Measurements from ENCODE around the gene CCDC50. TPM values are rescaled to one million over a fixed set of nuclear protein-coding genes. Genes with fewer than 3 reads are reported as not detected.

CCDC50 gene
- total RNA-seq, 5 donors from 2014 or later (not counting 1 experiment from before 2014, with no cell fraction given), result 4.0 to 9.7 (median 9.7) TPM

DNA sequence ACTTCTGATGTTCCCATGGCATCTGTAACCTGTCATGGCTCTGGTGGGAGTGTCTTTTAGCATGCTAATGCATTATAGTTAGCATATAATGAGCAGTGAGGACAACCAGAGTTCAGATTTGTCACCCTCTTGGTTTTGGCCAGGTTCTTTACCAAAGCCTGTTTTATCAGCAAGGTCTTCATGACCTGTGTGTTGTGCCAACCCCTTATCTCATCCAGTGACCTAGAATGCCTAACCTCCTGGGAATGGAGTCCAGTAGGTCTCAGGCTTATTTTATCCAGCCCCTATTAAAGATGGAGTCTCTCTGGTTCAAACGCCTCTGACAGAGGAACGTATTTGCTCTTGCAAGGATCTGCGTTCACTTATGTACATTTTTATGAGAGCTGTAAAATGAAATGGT is 61.4 kb downstream of the CCDC50 start:
- no peak overlapping the region for H3K4me3 ChIP-seq (ENCODE audit: control insufficient read depth in 1 of 2, extremely low read depth in 1 of 2, low read length in 1 of 2)
- H3K27ac ChIP-seq (ENCODE audit: low read length), result no peak overlapping the region
- ChIA-PET POLR2A (no interaction called here), CTCF (no interaction called here)
- Mint-ChIP-seq H3K27me3 (no peaks in the 10 kb centered on the region), H3K4me1 (no peaks in the 10 kb centered on the region), H3K36me3 (no peaks in the 10 kb centered on the region), H3K9me3 (no peaks in the 10 kb centered on the region), H3K4me3 (no peak overlapping the region), H3K27ac (no peak overlapping the region)
- H3K9me3 ChIP-seq, result no peaks in the 10 kb centered on the region
- H3K27me3 ChIP-seq (replicated peaks in 1 of 2; ENCODE audit: control insufficient read depth in 2 of 2, extremely low read depth in 1 of 2, insufficient read depth in 2 of 2, low read length in 1 of 2), result no peaks in the 10 kb centered on the region
- DNase-seq (no peak), ATAC-seq (replicated peaks in 1 of 4) (no peak)
- no CpG with 5 or more reads among the region's 3 CpGs for WGBS (ENCODE audit: insufficient coverage)
- H3K36me3 ChIP-seq (ENCODE audit: control insufficient read depth in 2 of 2, extremely low read depth in 1 of 2, insufficient read depth in 1 of 2, low read length in 1 of 2), result no peaks in the 10 kb centered on the region
- H3K4me1 ChIP-seq (ENCODE audit: control insufficient read depth in 1 of 2, extremely low read depth in 1 of 2, insufficient read depth in 2 of 2, low read length in 2 of 2), result no peaks in the 10 kb centered on the region

- Histone ChIP-seq H3K4me1 (ENCODE audit: control insufficient read depth in 1 of 2, extremely low read depth in 1 of 2, insufficient read depth in 2 of 2, low read length in 2 of 2) (no peaks in the 10 kb centered on the region), H3K27me3 (replicated peaks in 1 of 2; ENCODE audit: control insufficient read depth in 2 of 2, extremely low read depth in 1 of 2, insufficient read depth in 2 of 2, low read length in 1 of 2) (no peaks in the 10 kb centered on the region), H3K9me3 (no peaks in the 10 kb centered on the region), H3K36me3 (ENCODE audit: control insufficient read depth in 2 of 2, extremely low read depth in 1 of 2, insufficient read depth in 1 of 2, low read length in 1 of 2) (no peaks in the 10 kb centered on the region), H3K4me3 (ENCODE audit: control insufficient read depth in 1 of 2, extremely low read depth in 1 of 2, low read length in 1 of 2) (no peak overlapping the region), H3K27ac (ENCODE audit: low read length) (no peak overlapping the region)
- WGBS (ENCODE audit: insufficient coverage), result no CpG with 5 or more reads among the region's 2 CpGs
- Mint-ChIP-seq H3K4me1 (no peaks in the 10 kb centered on the region), H3K9me3 (no peaks in the 10 kb centered on the region), H3K36me3 (no peaks in the 10 kb centered on the region), H3K4me3 (no peak overlapping the region), H3K27me3 (no peaks in the 10 kb centered on the region), H3K27ac (no peak overlapping the region)
- ATAC-seq (replicated peaks in 1 of 4), result no peak
- POLR2A ChIA-PET, result no interaction called here
- CTCF ChIA-PET, result no interaction called here
- DNase-seq, result no peak
These were observed 62.9 kb downstream of the CCDC50 start for GRCh38 chr3:191391861-191392808.

DNA sequence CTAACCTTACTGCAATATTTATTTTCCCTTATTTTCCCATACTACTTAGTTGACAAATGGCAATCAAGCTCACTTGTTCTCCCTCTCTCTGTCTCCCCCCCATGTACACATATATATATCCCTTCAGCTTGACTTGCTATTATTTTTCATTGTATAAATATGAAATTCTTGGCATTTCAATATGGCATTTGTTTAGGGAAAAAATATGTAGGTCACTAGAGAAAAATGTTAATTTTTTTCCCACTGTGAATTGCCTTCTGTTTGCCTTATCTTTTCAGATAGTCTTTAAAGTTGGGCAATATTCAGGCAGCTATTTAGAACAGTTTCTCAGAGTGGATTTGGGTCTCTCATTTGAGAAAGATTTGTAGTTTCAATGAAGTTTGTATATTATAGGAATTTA is 64.0 kb downstream of the CCDC50 start:
- Histone ChIP-seq H3K4me1 (ENCODE audit: control insufficient read depth in 1 of 2, extremely low read depth in 1 of 2, insufficient read depth in 2 of 2, low read length in 2 of 2) (no peaks in the 10 kb centered on the region), H3K9me3 (no peaks in the 10 kb centered on the region), H3K27ac (ENCODE audit: low read length) (no peak overlapping the region), H3K4me3 (ENCODE audit: control insufficient read depth in 1 of 2, extremely low read depth in 1 of 2, low read length in 1 of 2) (no peak overlapping the region), H3K27me3 (replicated peaks in 1 of 2; ENCODE audit: control insufficient read depth in 2 of 2, extremely low read depth in 1 of 2, insufficient read depth in 2 of 2, low read length in 1 of 2) (no peaks in the 10 kb centered on the region), H3K36me3 (ENCODE audit: control insufficient read depth in 2 of 2, extremely low read depth in 1 of 2, insufficient read depth in 1 of 2, low read length in 1 of 2) (no peaks in the 10 kb centered on the region)
- DNase-seq (no peak), ATAC-seq (replicated peaks in 1 of 4) (no peak)
- Mint-ChIP-seq H3K27me3 (no peaks in the 10 kb centered on the region), H3K27ac (no peak overlapping the region), H3K4me1 (no peaks in the 10 kb centered on the region), H3K36me3 (no peaks in the 10 kb centered on the region), H3K9me3 (no peaks in the 10 kb centered on the region), H3K4me3 (no peak overlapping the region)
- POLR2A ChIA-PET, result no interaction called here
- CTCF ChIA-PET, result no interaction called here

GRCh38 chr3:191397771-191398170 is 68.6 kb downstream of the CCDC50 start:
- Histone ChIP-seq H3K4me1 (ENCODE audit: control insufficient read depth in 1 of 2, extremely low read depth in 1 of 2, insufficient read depth in 2 of 2, low read length in 2 of 2) (no peaks in the 10 kb centered on the region), H3K9me3 (no peaks in the 10 kb centered on the region), H3K4me3 (ENCODE audit: control insufficient read depth in 1 of 2, extremely low read depth in 1 of 2, low read length in 1 of 2) (no peak overlapping the region), H3K27me3 (replicated peaks in 1 of 2; ENCODE audit: control insufficient read depth in 2 of 2, extremely low read depth in 1 of 2, insufficient read depth in 2 of 2, low read length in 1 of 2) (no peaks in the 10 kb centered on the region), H3K27ac (ENCODE audit: low read length) (no peak overlapping the region), H3K36me3 (ENCODE audit: control insufficient read depth in 2 of 2, extremely low read depth in 1 of 2, insufficient read depth in 1 of 2, low read length in 1 of 2) (no peaks in the 10 kb centered on the region)
- CTCF ChIA-PET, result no interaction called here
- H3K27ac Mint-ChIP-seq, result no peak overlapping the region
- H3K9me3 Mint-ChIP-seq, result no peaks in the 10 kb centered on the region
- H3K27me3 Mint-ChIP-seq, result no peaks in the 10 kb centered on the region
- no peak overlapping the region for H3K4me3 Mint-ChIP-seq
- POLR2A ChIA-PET, result no interaction called here
- 20% methylated on average over 1 of the region's 3 CpGs for WGBS (ENCODE audit: insufficient coverage)
- no peak for ATAC-seq (replicated peaks in 1 of 4)
- H3K36me3 Mint-ChIP-seq, result no peaks in the 10 kb centered on the region
- no peaks in the 10 kb centered on the region for H3K4me1 Mint-ChIP-seq
- no peak for DNase-seq

DNA sequence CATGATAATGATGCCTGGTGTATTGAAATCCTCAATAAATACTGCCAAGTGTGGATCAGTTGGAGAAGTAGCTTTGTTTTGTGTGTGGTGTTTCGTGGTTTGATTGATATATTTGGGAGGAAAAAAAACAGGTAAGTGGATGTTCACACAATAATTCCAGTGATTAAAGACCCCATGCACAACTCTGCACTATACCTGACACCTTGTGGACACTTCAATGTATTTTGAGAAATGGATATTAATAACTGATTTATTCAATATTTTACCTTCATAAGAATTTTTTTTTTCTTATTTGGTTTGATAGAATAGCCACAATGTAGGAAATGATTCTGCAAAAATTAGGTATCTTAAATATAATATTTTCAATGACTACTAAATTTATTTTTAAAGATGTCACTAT is 69.4 kb downstream of the CCDC50 start:
- Histone ChIP-seq H3K27me3 (replicated peaks in 1 of 2; ENCODE audit: control insufficient read depth in 2 of 2, extremely low read depth in 1 of 2, insufficient read depth in 2 of 2, low read length in 1 of 2) (no peaks in the 10 kb centered on the region), H3K4me1 (ENCODE audit: control insufficient read depth in 1 of 2, extremely low read depth in 1 of 2, insufficient read depth in 2 of 2, low read length in 2 of 2) (no peaks in the 10 kb centered on the region), H3K4me3 (ENCODE audit: control insufficient read depth in 1 of 2, extremely low read depth in 1 of 2, low read length in 1 of 2) (no peak overlapping the region), H3K9me3 (no peaks in the 10 kb centered on the region), H3K36me3 (ENCODE audit: control insufficient read depth in 2 of 2, extremely low read depth in 1 of 2, insufficient read depth in 1 of 2, low read length in 1 of 2) (no peaks in the 10 kb centered on the region), H3K27ac (ENCODE audit: low read length) (no peak overlapping the region)
- no peak for DNase-seq
- WGBS (ENCODE audit: insufficient coverage), result no CpG with 5 or more reads among the region's 1 CpG
- H3K27me3 Mint-ChIP-seq, result no peaks in the 10 kb centered on the region
- no peak overlapping the region for H3K4me3 Mint-ChIP-seq
- no peaks in the 10 kb centered on the region for H3K4me1 Mint-ChIP-seq
- no peak for ATAC-seq (replicated peaks in 1 of 4)
- H3K9me3 Mint-ChIP-seq, result no peaks in the 10 kb centered on the region
- no peaks in the 10 kb centered on the region for H3K36me3 Mint-ChIP-seq
- no peak overlapping the region for H3K27ac Mint-ChIP-seq
- CTCF ChIA-PET, result no interaction called here
- POLR2A ChIA-PET, result no interaction called here

DNA sequence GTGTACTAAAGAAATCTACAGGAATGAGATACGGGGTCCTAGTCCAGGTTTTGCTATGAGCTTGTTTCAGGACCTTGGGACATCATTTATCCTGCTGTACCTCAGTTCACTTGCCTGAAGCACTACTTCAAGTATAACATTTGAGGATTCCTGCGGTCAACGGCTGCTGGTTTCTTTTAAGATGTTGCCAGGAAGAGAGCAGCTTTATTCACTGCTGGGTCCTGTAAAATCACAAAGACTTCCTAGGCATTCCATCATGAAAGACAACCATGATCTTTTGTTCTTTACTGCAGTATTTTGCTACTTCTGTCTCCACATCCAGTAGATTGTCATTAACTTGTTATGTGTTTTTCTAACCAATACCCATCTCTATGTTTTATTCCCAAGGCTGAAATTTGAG is 70.7 kb downstream of the CCDC50 start:
- H3K27ac ChIP-seq (ENCODE audit: low read length), result no peak overlapping the region
- ChIA-PET POLR2A (no interaction called here), CTCF (no interaction called here)
- no peaks in the 10 kb centered on the region for H3K4me1 ChIP-seq (ENCODE audit: control insufficient read depth in 1 of 2, extremely low read depth in 1 of 2, insufficient read depth in 2 of 2, low read length in 2 of 2)
- no peaks in the 10 kb centered on the region for H3K27me3 Mint-ChIP-seq
- no peaks in the 10 kb centered on the region for H3K9me3 ChIP-seq
- H3K27me3 ChIP-seq (replicated peaks in 1 of 2; ENCODE audit: control insufficient read depth in 2 of 2, extremely low read depth in 1 of 2, insufficient read depth in 2 of 2, low read length in 1 of 2), result no peaks in the 10 kb centered on the region
- DNase-seq (no peak), ATAC-seq (replicated peaks in 1 of 4) (no peak)
- no peaks in the 10 kb centered on the region for H3K36me3 Mint-ChIP-seq
- no peaks in the 10 kb centered on the region for H3K36me3 ChIP-seq (ENCODE audit: control insufficient read depth in 2 of 2, extremely low read depth in 1 of 2, insufficient read depth in 1 of 2, low read length in 1 of 2)
- peaks cover 0 to 3% (median 0%) of the 10 kb centered on the region in 3 donors for H3K9me3 Mint-ChIP-seq
- H3K4me3 Mint-ChIP-seq, result no peak overlapping the region
- no peaks in the 10 kb centered on the region for H3K4me1 Mint-ChIP-seq
- H3K27ac Mint-ChIP-seq, result no peak overlapping the region
- no peak overlapping the region for H3K4me3 ChIP-seq (ENCODE audit: control insufficient read depth in 1 of 2, extremely low read depth in 1 of 2, low read length in 1 of 2)
- 90% methylated on average over 2 of the region's 3 CpGs for WGBS (ENCODE audit: insufficient coverage)

All from T-cell (primary cell).